CMK (cell line): ENCODE results near the gene GIMAP2.
"Not testable (repeated sequence)": the region's sequence is repeated elsewhere in the genome, so short reads cannot be mapped to it uniquely, and the experiment has no call there.

ENCODE experiments used
- DNase-seq: peaks from one replicate; pipeline ENCODE4 v3.0.0-alpha.2; 2010; ENCODE audit warnings: low read depth

GIMAP2 gene

DNA sequence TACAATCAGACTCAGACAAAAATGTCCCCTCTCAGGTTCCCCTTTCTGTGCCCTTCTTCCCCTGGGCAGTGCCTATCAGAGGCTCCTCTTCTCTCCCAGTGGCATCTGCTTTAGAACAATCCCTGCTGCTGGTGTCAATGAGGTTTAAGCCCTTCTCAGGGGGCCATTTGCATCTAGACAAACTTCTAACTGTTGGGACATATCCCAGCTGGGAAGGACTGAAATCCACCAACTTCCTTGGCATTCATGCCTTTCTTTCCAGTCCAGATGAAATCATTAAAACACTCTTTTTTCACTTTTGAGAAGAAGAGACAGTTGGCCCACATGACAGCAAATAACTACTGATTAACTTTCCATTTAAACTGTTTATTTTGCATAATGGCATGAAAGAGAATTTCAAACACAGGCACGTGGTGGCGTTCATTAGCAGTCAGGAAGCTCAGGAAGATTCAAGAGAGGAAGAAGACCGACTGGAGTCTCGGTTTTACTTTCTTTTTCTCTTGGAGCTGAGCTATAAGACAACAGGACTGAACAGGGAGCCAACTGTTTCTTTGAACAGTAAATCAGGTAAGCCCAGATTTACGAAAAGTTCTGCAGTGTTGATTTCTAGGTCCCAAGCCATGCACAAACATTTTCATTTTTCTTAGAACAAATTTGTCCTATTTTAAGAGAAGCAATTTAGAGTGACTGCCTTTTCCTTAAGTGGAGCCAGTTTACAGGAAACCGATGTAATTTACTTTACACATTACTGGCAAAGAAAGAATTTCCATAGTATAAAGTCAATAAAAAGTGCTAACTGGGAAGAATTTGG lies at the start of gene GIMAP2:
Gene GIMAP2 (plus strand): TSS at position 488 of the 811 bp plus-strand sequence. CDS start 1,354 bp downstream, outside the sequence.
- DNase-seq: peak; percentile 3

DNA sequence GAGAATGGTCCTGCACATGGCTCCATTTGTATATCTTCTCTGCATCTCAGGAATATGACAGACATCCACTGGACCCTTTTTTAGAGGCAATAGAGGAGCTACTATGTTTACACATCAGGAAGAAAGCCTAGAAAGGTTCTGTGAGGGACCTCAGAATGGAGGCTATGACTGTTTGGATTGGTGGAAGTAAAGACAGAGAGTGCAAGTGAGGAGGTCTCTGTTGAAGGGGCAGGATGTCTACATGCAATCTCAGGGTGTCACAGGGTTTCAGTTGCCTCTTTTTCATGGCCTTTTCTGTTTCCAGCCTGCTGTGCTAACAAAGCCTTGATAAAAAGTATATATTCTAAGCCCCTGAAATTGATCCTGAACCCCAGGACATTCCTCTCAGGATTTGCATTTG lies 43.7 kb upstream of the GIMAP2 start:
- no peak for DNase-seq

DNA sequence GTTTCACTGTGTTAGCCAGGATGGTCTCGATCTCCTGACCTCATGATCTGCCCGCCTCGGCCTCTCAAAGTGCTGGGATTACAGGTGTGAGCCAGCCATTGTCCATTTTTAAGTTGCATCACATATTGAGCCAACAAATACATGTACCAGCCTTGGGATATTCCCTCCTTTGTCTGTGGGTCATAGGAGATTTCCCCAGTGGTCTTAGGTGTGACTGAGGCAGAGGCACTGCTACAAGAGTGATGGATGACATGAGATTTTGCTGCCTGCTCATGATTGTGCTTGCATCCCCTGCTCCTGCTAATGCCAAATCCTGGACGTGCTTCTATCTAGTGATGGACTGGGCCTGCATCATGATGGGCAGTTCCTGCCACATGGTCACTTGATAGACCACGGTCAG lies 42.6 kb upstream of the GIMAP2 start:
- DNase-seq: no peak

DNA sequence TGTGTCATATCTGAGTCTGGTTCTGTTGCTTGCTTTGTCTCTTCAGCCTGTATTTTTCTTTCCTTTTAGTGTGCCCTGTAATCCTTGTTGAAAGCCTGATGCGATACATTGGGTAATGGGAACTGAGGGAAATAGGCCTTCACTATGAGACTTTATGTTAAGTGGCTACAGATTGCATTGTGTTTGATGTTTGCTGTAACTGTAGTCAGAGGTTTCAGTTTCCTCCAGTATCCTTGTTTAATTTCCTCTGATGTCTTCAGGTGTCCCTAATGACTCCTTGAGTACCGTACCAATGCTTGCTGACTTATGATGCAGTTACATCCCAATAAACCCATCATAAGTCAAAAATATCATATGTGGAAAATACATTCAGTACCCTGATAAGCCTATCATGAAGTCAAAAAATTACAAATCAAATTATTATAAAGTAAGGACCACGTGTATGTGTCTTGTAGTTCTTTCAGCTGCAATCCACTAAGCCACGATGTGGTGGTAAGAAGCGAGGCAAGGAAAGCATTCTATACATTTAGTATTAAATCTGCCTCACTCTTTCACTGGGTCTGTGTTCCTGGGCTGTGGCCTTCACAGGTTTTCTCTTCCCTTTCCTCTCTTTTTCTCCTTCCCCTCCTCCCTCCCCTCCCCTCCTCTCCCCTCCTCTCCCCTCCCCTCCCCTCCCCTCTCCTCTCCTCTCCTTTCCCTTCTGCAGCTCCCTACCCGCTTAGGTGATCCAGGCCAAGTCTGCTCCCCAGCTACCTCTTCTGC lies 40.1 kb upstream of the GIMAP2 start:
- no peak for DNase-seq

DNA sequence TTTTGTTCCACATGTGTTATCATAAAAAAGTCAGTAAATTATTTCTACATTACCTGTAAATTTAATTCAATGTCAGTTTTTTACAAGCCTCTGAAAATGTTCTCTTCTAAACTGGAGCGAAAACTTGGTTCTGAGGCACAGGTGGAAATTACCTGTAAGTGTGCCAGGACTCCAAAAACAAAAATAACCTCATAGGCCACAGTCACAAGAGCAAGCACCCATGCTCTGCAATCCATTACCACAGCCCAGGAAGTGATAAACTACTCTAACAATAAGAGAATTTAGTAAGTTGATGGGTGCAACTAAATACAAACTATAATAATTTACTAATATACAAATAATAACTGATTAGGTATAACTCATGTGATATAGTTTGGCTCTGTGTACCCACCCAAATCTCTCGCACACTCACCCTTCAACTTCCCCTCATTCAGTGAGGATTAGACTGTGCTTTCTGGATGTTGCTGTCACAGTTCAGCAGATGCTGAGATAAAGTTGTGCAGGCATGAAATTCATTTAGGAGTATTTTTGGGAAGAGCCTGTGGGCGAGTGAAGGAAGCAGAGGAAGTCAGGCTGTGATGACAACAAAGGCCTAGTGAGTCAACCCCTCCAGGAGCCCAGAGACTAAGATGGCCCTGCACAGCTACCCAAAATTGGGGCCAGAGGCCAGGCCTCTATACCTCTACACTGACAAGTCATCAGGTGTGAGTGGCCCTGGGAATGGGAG lies 37.0 kb upstream of the GIMAP2 start:
- no peak for DNase-seq

DNA sequence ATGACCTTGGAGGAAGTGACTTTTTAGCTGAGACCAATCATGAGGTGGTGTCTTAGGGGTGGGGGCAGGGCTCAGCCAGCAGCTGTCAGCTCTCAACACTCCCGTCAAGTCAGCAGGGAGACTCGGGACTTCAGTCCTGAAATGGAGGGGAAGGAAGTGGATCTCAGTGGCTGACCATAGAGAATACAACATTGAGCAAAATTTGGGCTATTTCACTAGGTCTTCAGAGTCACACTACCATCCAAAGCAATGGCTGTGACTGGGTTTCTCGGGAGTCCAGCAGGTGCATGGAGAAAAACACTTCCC lies 36.5 kb upstream of the GIMAP2 start:
- no peak for DNase-seq

DNA sequence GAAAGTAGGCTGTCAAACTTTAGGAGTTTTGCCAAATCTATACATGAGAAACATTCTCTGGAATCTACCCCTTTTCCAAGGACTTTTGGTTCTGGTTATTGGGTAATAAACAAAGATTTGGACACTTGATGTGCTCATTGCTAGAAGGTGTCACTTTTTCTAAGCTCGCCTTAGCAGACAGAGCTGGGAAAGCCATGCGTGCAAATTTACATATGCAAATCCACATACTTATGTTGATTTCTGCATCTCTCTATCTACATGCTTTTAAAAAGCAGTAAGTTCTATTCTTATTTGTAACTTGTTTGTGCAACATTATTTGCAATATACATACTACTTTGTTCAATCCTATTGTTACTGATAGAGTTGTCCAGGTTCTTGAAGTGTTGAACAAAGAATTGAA lies 30.8 kb upstream of the GIMAP2 start:
- no peak for DNase-seq

DNA sequence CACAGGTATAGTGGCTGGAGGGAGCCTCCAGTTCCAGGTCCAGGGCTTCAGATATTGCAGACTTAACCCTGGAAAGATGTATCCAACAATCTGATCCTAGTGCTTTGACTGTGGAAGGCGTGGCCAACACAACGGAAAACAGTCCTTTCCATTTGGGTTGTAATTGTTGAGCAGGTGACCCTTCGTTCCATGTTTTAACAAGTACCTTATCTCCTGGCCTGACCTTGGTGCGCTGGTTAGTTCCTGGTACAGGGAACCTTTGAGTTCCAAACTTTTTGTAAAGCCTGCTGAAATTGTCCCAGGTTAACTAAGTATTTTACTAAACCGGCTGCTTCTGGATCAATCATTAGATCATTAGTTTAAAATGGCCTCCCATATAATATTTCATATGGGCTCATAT lies 29.5 kb upstream of the GIMAP2 start:
- no peak for DNase-seq

DNA sequence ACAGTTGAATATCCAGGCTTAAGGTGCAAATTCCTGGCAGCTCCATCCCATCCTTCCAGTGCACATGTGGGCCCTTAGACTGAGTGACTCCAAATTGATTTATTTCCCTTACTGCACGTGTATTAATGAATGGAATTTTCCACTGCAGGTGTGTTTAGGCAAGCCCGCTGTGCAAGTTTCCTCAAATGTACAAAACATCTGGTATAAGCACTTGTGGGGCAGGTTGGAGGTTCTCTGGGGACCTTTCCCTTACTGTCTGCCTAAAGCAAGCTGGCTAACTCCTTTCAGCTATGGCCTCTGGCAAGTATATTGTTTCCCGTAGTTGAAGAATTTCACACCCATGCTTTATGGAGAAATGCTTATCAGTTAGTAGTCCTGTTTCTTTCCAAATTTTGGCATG lies 28.0 kb upstream of the GIMAP2 start:
- DNase-seq: no peak

DNA sequence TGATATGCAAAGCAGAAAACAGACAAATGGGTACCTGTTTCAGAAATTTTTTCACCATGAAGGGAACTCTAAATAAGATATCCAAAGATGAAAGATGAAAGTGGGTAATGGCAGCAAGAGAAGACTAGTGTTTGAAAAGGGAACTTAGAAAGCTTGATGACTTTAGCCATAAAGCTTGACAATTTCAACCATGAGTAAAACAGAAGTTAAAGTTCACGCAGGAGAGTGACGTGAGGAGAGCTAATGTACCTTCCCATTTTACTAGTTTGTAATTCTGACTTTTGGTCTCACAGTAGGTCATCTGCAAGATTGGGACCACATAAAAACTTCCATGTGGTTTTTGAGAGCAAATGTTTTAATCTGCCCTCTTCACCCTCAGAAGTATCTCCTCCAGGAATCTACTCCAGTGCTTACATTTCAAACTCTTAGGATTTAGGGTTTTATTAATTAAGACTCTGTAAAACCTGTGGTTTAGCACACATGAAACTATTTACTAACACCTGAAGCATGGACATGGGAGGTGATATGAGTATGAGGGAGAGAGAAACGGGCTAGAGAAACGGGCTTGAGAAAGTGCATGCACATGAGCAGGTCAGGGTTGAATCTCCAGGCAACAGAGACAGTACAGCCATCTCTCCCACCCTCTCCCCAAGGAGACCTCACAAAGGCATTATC lies 24.4 kb upstream of the GIMAP2 start:
- no peak for DNase-seq

DNA sequence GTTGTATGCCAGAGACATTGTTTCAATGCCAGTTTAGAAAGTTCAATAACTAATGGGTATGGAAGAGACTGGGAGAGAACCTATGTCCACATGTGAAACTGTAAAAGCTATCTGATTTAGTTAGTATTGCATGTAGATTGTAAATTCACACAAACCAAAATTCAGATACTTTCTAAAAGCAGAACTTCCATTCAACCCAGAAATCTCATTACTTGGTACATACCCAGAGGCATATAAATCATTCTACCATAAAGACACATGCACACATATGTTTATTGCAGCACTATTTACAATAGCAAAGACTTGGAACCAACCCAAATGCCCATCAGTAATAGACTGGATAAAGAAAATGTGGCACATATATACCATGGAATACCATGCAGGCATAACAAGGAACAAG lies 22.7 kb upstream of the GIMAP2 start:
- not testable (repeated sequence) for DNase-seq

DNA sequence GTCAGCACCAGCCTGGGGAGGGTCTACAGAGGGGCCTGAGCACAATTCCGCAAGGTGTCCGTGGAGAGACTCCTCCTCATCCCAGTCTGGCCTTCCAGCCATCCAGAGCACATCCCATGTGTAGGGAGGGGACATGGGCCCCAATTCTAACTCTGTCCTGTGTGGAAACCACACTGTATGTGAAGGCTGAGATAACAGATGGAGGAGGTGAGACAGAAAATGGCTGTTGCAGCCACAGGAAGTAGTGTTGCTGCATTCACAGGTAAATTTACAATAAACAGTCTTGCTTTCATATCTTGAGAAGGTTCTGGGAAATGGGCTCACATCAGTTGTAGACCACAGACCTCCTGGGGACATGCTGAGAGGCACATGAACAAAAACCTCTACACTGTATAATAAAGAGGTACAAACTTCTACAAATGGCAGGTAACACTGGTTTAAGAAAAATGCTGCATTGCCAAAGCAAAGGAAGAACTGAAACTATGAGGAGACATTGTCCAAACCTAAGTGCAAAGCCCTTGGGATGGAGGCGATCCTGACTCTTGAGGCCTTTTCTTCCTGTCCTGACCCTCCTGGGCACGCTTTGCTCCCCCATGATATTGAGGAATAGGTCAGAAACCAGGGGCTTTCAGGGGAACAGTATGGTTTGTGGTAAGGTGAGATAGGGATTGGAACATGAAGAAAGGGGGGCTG lies 21.6 kb upstream of the GIMAP2 start:
- no peak for DNase-seq

- DNase-seq: no peak
These were observed 20.3 kb upstream of the GIMAP2 start for GRCh38 chr7:150665089-150665748.

DNA sequence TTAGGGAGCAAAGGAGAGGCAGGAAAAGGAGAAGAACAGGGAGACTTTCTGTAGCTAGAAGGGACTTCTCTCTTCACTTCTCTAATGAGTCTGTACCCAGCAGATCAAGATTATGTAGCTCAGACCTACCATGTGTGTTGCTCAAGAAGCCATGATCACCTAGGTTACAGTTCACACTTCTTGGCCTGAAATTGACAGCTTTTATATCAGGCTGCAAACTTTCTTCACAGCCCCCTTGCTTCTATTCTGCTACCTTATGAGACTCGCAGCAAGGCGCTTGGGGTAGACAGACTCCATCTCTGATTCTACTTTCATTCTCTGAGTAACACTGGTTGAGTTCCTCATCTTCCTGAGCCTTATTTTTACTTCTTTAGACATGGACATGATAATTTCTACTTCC lies 19.6 kb upstream of the GIMAP2 start:
- no peak for DNase-seq

GRCh38 chr7:150666412-150666811 lies 19.1 kb upstream of the GIMAP2 start:
- DNase-seq: no peak

- no peak for DNase-seq
These were observed 17.0 kb upstream of the GIMAP2 start for GRCh38 chr7:150668472-150668911.

GRCh38 chr7:150668977-150669376 lies 16.5 kb upstream of the GIMAP2 start:
- no peak for DNase-seq

DNA sequence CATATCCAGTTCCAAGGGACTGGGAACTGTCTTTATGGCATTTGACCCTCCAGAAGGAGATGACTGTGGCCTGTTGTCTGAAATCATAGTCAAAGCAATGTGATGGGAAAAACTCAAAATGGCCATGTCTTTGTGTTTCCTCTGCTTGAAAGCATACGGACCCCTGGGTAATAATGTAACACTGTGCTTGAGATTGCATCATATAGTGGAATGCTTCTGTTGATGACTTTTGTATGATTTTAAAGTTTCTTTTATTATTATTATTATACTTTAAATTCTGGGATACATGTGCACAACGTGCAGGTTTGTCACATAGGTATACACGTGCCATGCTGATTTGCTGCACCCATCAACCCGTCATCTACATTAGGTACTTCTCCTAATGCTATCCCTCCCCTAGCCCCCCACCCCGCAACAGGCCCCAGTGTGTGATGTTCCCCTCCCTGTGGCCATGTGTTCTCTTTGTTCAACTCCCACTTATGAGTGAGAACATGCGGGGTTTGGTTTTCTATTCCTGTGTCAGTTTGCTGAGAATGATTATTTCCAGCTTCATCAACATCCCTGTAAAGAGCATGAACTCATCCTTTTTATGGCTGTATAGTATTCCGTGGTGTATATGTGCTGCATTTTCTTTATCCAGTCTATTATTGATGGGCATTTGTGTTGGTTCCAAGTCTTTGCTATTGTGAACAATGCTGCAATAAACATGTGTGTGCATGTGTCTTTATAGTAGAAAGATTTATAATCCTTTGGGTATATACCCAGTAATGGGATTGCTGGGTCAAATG lies 13.5 kb upstream of the GIMAP2 start:
- DNase-seq: not testable (repeated sequence)

- no peak for DNase-seq
These were observed 9.8 kb upstream of the GIMAP2 start for GRCh38 chr7:150675714-150676113.

DNA sequence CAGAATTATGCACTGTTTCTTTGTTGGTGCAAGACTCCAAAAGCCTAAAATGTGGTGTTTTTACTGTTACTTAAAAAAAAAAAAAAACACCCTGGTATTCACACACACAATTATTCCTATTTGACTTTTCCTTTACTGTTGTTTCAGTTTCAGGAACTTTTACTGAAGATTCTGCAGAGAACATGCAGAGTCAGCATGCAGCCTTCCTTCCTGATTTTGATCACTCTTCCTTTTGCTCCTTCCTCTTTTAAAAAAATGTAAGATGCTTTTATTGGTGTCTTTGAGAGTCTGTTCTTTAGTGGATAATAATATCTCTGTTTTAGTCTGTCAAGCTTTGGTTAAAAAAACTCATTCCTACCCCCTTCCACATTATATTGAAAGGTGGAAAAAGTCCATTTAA lies 9.2 kb upstream of the GIMAP2 start:
- DNase-seq: not testable (repeated sequence)
